HL-60 (cell line): ENCODE data around the gene SLC25A21.

Experiments
- CTCF ChIP-seq: IDR thresholded peaks from one replicate; pipeline ENCODE4 v1.5.1; 2011; ENCODE audit warnings: low read length, control low read depth, inconsistent platforms; ENCODE audit not compliant: insufficient read depth
- GABPA ChIP-seq: IDR thresholded peaks from 2 replicates; pipeline ENCODE4 v1.6.1; 2012; ENCODE audit warnings: low read depth
- POLR2AphosphoS5 ChIP-seq: IDR thresholded peaks from 2 replicates; pipeline ENCODE4 v1.6.1; 2012; ENCODE audit warnings: low read depth
- SPI1 ChIP-seq: IDR thresholded peaks from 2 replicates; pipeline ENCODE4 v1.6.1; 2012; ENCODE audit warnings: low read depth, mild to moderate bottlenecking, borderline replicate concordance
- TF ChIP-seq, protein P1 (sequence below): IDR thresholded peaks from 2 replicates; pipeline ENCODE4 v1.6.1; 2012; ENCODE audit warnings: low read depth; ENCODE audit not compliant: insufficient replicate concordance

- TF ChIP-seq POLR2AphosphoS5 (no peak), CTCF (no peak), GABPA (no peak), SPI1 (no peak)
- TF ChIP-seq, protein P1, sequence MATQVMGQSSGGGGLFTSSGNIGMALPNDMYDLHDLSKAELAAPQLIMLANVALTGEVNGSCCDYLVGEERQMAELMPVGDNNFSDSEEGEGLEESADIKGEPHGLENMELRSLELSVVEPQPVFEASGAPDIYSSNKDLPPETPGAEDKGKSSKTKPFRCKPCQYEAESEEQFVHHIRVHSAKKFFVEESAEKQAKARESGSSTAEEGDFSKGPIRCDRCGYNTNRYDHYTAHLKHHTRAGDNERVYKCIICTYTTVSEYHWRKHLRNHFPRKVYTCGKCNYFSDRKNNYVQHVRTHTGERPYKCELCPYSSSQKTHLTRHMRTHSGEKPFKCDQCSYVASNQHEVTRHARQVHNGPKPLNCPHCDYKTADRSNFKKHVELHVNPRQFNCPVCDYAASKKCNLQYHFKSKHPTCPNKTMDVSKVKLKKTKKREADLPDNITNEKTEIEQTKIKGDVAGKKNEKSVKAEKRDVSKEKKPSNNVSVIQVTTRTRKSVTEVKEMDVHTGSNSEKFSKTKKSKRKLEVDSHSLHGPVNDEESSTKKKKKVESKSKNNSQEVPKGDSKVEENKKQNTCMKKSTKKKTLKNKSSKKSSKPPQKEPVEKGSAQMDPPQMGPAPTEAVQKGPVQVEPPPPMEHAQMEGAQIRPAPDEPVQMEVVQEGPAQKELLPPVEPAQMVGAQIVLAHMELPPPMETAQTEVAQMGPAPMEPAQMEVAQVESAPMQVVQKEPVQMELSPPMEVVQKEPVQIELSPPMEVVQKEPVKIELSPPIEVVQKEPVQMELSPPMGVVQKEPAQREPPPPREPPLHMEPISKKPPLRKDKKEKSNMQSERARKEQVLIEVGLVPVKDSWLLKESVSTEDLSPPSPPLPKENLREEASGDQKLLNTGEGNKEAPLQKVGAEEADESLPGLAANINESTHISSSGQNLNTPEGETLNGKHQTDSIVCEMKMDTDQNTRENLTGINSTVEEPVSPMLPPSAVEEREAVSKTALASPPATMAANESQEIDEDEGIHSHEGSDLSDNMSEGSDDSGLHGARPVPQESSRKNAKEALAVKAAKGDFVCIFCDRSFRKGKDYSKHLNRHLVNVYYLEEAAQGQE = no peak
Measured at GRCh38 chr14:36976571-36977023, 195.8 kb downstream of the SLC25A21 start.
